Peyer's patch (tissue), 4 donors: Measurements from ENCODE around the gene SPIN1. TPM values are rescaled to one million over a fixed set of nuclear protein-coding genes. Genes with fewer than 3 reads are reported as not detected.

ENCODE experiments used
- DNase-seq, 3 donors: peaks; one replicate each; pipeline ENCODE4 v3.0.0-alpha.2; 2017 to 2019
- H3K27ac ChIP-seq, 4 donors: fragments of 200-600 bp; sonication (generic); one replicate each; pipeline ENCODE4 v1.5.1; 2016 to 2019
- H3K27me3 ChIP-seq, 2 donors: fragments of 200-600 bp; sonication (generic); one replicate each; pipeline ENCODE4 v1.5.1; 2019
- H3K36me3 ChIP-seq, 3 donors: fragments of 200-600 bp; sonication (generic); one replicate each; pipeline ENCODE4 v1.5.1; 2016 to 2019
- H3K4me1 ChIP-seq, 4 donors: fragments of 200-600 bp; sonication (generic); one replicate each; pipeline ENCODE4 v1.5.1; 2016 to 2019
- H3K4me3 ChIP-seq, 4 donors: fragments of 200-600 bp; sonication (generic); 1 replicate in 3 of 4; 2 replicates in 1 of 4; pipeline ENCODE4 v1.5.1; 2016 to 2019; ENCODE audit warnings: mild to moderate bottlenecking in 1 of 4
- H3K9me3 ChIP-seq, 4 donors: fragments of 200-600 bp; sonication (generic); one replicate each; pipeline ENCODE4 v1.5.1; 2016 to 2019; ENCODE audit warnings: mild to moderate bottlenecking in 1 of 4
- POLR2A ChIP-seq, 2 donors: fragments of 450-650 bp; IDR thresholded peaks; one replicate each; pipeline ENCODE4 v1.5.1; 2017; ENCODE audit warnings: antibody characterized with exemption in 2 of 2, mild to moderate bottlenecking in 2 of 2, moderate library complexity in 2 of 2
- total RNA-seq, 4 donors: library from RNA; depleted of rRNA; stranded (reverse); fragments of >200 nt; gene quantifications; one replicate each; pipeline ENCODE4 v1.1.0, GENCODE V29; 2016
- TF ChIP-seq, protein P1 (sequence below), 6 experiments: fragments of 450-650 bp in 4 of 6; fragments of 200-600 bp in 2 of 6; sonication (generic) in 1 of 6; IDR thresholded peaks; one replicate each; pipeline ENCODE4 v1.5.1; 2017 to 2019; ENCODE audit warnings: antibody characterized with exemption in 6 of 6, mild to moderate bottlenecking in 3 of 6, moderate library complexity in 1 of 6

The SPIN1 gene
- total RNA-seq, 4 donors from 2014 or later = 48.9 to 57.8 (median 53.7) TPM

DNA sequence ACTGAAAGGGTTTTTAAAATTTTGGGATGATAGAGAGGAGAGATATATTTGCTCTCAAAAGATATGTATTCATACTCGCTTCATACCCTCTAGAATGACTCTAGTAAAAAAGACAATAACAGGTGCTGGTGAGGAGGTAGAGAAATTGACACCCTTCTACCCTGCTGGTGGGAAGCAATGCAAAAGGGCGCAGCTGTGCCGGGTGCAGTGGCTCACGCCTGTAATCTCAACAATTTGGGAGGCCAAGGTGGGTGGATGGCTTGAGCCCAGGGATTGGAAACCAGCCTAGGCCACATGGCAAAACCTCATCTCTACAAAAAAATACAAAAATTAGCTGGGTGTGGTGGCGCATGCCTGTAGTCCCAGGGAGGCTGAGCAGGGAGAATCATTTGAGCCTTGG, 112.8 kb downstream of the SPIN1 start:
- Histone ChIP-seq H3K4me3 (no peak overlapping the region), H3K36me3 (no peaks in the 10 kb centered on the region), H3K9me3 (no peaks in the 10 kb centered on the region), H3K27ac (no peak overlapping the region), H3K4me1 (no peaks in the 10 kb centered on the region), H3K27me3 (no peaks in the 10 kb centered on the region)
- no peak for DNase-seq
- TF ChIP-seq POLR2A (IDR thresholded peaks at IDR 0.05) = no peak
- TF ChIP-seq, protein P1, sequence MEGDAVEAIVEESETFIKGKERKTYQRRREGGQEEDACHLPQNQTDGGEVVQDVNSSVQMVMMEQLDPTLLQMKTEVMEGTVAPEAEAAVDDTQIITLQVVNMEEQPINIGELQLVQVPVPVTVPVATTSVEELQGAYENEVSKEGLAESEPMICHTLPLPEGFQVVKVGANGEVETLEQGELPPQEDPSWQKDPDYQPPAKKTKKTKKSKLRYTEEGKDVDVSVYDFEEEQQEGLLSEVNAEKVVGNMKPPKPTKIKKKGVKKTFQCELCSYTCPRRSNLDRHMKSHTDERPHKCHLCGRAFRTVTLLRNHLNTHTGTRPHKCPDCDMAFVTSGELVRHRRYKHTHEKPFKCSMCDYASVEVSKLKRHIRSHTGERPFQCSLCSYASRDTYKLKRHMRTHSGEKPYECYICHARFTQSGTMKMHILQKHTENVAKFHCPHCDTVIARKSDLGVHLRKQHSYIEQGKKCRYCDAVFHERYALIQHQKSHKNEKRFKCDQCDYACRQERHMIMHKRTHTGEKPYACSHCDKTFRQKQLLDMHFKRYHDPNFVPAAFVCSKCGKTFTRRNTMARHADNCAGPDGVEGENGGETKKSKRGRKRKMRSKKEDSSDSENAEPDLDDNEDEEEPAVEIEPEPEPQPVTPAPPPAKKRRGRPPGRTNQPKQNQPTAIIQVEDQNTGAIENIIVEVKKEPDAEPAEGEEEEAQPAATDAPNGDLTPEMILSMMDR (IDR thresholded peaks at IDR 0.05) = no peak

DNA sequence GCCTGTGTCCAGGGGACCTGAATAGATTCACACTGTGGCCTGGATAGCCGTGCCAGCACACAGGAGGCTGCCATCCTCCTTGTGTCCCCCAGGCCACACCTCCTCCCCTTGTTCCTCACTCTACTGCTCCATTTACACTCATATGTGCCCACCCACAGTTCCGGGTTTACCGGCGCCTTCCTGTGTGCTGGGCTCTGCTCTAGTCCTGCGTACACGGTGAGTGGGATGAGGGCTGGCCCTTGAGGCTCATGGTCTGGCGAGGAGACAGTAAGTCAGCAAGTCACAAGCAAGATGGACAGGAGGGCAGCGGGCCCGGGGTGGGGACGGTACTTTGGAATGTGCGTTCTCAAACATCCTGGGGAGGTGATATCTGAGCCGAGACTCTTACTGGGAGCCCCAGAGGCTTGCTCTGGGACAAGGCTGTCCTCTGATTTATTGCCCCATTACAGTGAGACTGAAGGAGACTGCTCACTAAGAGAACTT, 114.3 kb downstream of the SPIN1 start:
- H3K27me3 ChIP-seq = no peaks in the 10 kb centered on the region
- H3K4me1 ChIP-seq = no peaks in the 10 kb centered on the region
- H3K9me3 ChIP-seq = no peaks in the 10 kb centered on the region
- DNase-seq = no peak
- H3K27ac ChIP-seq = no peak overlapping the region
- TF ChIP-seq, protein P1 (IDR thresholded peaks at IDR 0.05) = no peak
- TF ChIP-seq POLR2A (IDR thresholded peaks at IDR 0.05) = no peak
- no peak overlapping the region for H3K4me3 ChIP-seq
- no peaks in the 10 kb centered on the region for H3K36me3 ChIP-seq

DNA sequence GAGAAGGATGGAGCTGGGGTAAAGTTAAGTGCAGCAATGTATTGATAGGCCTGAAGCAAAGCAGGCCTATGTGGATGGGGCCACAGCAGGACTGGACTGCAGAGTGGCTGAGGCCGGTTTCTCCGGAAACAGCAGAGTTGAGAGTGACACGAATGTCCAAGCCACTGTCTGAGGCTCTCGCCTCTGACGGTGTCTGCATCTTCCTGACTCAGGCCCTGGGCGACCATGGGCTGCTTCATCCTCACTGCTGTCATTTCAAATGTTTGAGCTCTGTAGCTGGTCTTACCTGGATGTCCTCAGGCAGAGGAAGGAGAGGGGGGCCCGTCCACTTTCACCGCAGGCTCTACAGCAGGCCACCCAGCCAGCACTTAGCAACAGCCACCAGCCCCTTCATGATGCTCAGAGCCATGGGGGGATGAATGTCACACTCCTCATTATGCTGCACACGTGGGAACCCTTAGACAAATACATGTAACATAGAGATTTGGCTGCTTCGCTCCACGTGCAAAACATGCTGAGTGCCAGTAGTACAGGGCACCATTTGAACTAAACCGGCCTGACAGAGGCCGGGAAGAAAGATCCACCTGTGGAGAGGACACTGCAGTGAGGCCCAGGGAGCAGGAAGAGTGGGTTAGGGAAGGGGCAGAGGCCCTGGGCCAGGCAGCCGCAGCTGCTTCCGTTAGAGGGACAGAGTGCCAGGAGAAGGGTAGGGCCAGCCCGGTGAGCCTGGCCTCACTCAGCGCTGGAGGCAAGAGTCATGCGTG, 115.0 kb downstream of the SPIN1 start:
- Histone ChIP-seq H3K36me3 (no peaks in the 10 kb centered on the region), H3K9me3 (no peaks in the 10 kb centered on the region), H3K4me3 (no peak overlapping the region), H3K27ac (no peak overlapping the region), H3K4me1 (no peaks in the 10 kb centered on the region), H3K27me3 (no peaks in the 10 kb centered on the region)
- TF ChIP-seq, protein P1 (IDR thresholded peaks at IDR 0.05) = no peak
- no peak for TF ChIP-seq POLR2A (IDR thresholded peaks at IDR 0.05)
- DNase-seq = no peak

DNA sequence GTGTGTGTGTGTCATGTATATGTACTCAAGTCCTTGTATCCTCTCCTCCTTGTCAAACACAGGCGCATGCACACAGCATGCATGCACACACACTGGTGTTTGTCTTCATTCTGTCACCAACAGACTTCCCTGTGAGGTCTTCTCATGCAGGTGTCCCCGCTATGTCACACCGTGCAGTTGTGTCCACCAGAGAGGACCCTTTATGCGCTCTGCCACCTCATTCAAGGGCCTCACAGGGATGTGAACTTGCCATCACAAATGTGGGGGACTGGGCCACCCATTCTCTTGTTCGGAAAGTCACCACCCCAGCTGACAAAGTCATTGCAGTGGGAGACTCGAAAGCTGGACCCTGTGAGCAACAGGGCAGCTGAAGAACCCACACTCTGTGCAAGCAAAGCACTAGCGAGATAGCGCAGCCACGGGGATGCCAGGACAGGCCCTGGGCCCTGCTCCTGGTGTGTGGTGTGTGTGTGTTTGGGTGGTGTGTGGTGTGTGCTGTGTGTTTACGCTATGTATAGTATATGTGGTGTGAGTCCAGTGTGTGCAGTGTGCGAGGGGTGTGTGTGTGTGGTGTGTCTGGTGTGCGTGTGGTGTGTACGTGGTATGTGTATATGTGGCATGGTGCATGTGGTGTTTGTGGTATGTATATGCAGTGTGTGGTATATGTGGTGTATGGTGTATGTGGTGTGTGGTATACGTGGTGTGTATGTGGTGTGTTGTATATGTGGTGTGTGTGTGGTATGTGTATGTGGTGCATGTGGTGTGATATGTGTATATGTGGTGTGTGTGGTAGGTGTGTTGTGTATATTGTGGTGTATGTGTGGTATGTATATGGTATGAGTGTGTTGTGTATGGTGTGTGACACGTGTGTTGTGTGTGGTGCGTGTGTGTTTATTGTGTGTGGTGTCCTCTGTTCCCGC, 115.9 kb downstream of the SPIN1 start:
- TF ChIP-seq, protein P1 (IDR thresholded peaks at IDR 0.05) = no peak
- TF ChIP-seq POLR2A (IDR thresholded peaks at IDR 0.05) = no peak

DNA sequence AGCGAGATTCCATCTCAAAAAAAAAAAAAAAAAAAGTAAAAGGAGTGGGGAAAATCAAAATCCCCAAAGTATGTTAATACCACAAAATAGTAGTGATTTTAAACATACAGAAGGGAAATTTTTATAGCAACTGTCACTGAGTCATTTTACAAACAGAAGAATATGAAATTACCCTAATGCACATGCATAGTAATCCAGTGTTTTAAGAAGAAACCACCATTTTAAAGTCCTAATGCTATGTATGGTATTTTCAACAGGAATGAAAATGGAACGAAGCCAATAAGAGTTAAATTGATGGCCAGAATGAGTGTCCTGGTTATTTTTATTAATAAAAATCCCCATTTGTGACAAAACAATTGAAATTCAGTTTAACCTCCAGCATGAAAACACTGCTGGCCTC, 120.1 kb downstream of the SPIN1 start:
- DNase-seq = no peak
- Histone ChIP-seq H3K4me3 (no peak overlapping the region), H3K27me3 (no peaks in the 10 kb centered on the region), H3K27ac (no peak overlapping the region), H3K36me3 (no peaks in the 10 kb centered on the region), H3K9me3 (no peaks in the 10 kb centered on the region), H3K4me1 (no peaks in the 10 kb centered on the region)
- TF ChIP-seq, protein P1 (IDR thresholded peaks at IDR 0.05) = no peak
- no peak for TF ChIP-seq POLR2A (IDR thresholded peaks at IDR 0.05)

More for the DNA sequence above, 115.9 kb downstream of the SPIN1 start:
- Histone ChIP-seq H3K9me3 (no peaks in the 10 kb centered on the region), H3K4me1 (no peaks in the 10 kb centered on the region), H3K27me3 (no peaks in the 10 kb centered on the region), H3K4me3 (no peak overlapping the region), H3K36me3 (no peaks in the 10 kb centered on the region), H3K27ac (no peak overlapping the region)
- no peak for DNase-seq
